Skeletal muscle cell (primary cell): ENCODE results near the gene KLK8.

ENCODE experiments used
- DNase-seq: peaks from one replicate; pipeline ENCODE4 v3.0.0-alpha.2; 2010; ENCODE audit warnings: low read depth
- H3K4me3 ChIP-seq: 2 replicates; pipeline ENCODE4 v1.5.1; 2011; ENCODE audit warnings: low read depth, mild to moderate bottlenecking, control low read depth, low read length, moderate library complexity

KLK8 gene

GRCh38 chr19:51019544-51019925, 18.1 kb upstream of the KLK8 start, which contains the start of gene KLK10:
TSS of gene KLK10 (minus strand) at chr19:51019709. CDS start at chr19:51019130, 579 bp downstream.
- H3K4me3 ChIP-seq, result no peak within 1 kb of the TSS
- no peak for DNase-seq

GRCh38 chr19:51018745-51019543, 17.5 kb upstream of the KLK8 start:
- DNase-seq, result no peak
- no peak overlapping the region for H3K4me3 ChIP-seq

GRCh38 chr19:51016798-51017683, 15.6 kb upstream of the KLK8 start:
- no peak for DNase-seq
- H3K4me3 ChIP-seq, result peak overlapping the region; percentile 17

GRCh38 chr19:51015691-51016267, 14.4 kb upstream of the KLK8 start:
- no peak for DNase-seq
- H3K4me3 ChIP-seq, result no peak overlapping the region

GRCh38 chr19:51014242-51014641, 12.8 kb upstream of the KLK8 start:
- H3K4me3 ChIP-seq, result no peak overlapping the region
- DNase-seq, result no peak

GRCh38 chr19:51012661-51013190, 11.3 kb upstream of the KLK8 start:
- no peak for DNase-seq
- H3K4me3 ChIP-seq, result no peak overlapping the region

GRCh38 chr19:51010066-51010795, 8.8 kb upstream of the KLK8 start:
- no peak overlapping the region for H3K4me3 ChIP-seq
- no peak for DNase-seq

GRCh38 chr19:51009061-51009891, 7.9 kb upstream of the KLK8 start:
- no peak overlapping the region for H3K4me3 ChIP-seq
- no peak for DNase-seq

- DNase-seq, result no peak
- H3K4me3 ChIP-seq, result no peak overlapping the region
Measured at GRCh38 chr19:51007488-51007887, 6.1 kb upstream of the KLK8 start.

- H3K4me3 ChIP-seq, result no peak overlapping the region
- DNase-seq, result no peak
Measured at GRCh38 chr19:51006406-51006805, 5.0 kb upstream of the KLK8 start.

GRCh38 chr19:51005248-51005647, 3.8 kb upstream of the KLK8 start:
- no peak overlapping the region for H3K4me3 ChIP-seq
- no peak for DNase-seq

- no peak for DNase-seq
- no peak overlapping the region for H3K4me3 ChIP-seq
Measured at GRCh38 chr19:51003316-51003715, 1.9 kb upstream of the KLK8 start.

GRCh38 chr19:51002542-51003311, 1.3 kb upstream of the KLK8 start:
- DNase-seq, result no peak
- H3K4me3 ChIP-seq, result no peak overlapping the region

GRCh38 chr19:51002089-51002532, 707 bp upstream of the KLK8 start:
- H3K4me3 ChIP-seq, result no peak overlapping the region
- no peak for DNase-seq

GRCh38 chr19:51000981-51001380, 423 bp downstream of the KLK8 start:
- no peak for DNase-seq

GRCh38 chr19:51000426-51000825, 978 bp downstream of the KLK8 start:
- H3K4me3 ChIP-seq, result no peak overlapping the region

More at GRCh38 chr19:51000981-51001380, 423 bp downstream of the KLK8 start:
- no peak overlapping the region for H3K4me3 ChIP-seq

GRCh38 chr19:50998686-50999085, 2.7 kb downstream of the KLK8 start:
- DNase-seq, result no peak
- H3K4me3 ChIP-seq, result no peak overlapping the region

More at GRCh38 chr19:51000426-51000825, 978 bp downstream of the KLK8 start:
- DNase-seq, result no peak

GRCh38 chr19:50998061-50998460, 3.3 kb downstream of the KLK8 start:
- DNase-seq, result no peak
- H3K4me3 ChIP-seq, result no peak overlapping the region
